A549 (cell line): ENCODE measurements around the gene HMGCS1.

Source experiments
- CTCF ChIP-seq: fragments of >200 bp; sonication (Bioruptor Twin); formaldehyde crosslinking; IDR thresholded peaks from 3 replicates; pipeline ENCODE4 v1.5.1; 2016
- KDM1A ChIP-seq: fragments of 200-600 bp; sonication (generic); IDR thresholded peaks from 2 replicates; pipeline ENCODE4 v1.6.1; 2016; ENCODE audit warnings: low read depth, mild to moderate bottlenecking
- POLR2A ChIP-seq: IDR thresholded peaks from 2 replicates; pipeline ENCODE4 v1.6.1; 2012; ENCODE audit warnings: mild to moderate bottlenecking, low read length
- RFX5 ChIP-seq: fragments of 450-650 bp; IDR thresholded peaks from 2 replicates; pipeline ENCODE4 v1.7.1; 2014; ENCODE audit warnings: antibody characterized with exemption, mild to moderate bottlenecking, moderate library complexity
- RNF2 ChIP-seq: fragments of 200-600 bp; sonication (generic); IDR thresholded peaks from 2 replicates; pipeline ENCODE4 v1.6.1; 2016; ENCODE audit warnings: low read depth, mild to moderate bottlenecking, antibody characterized with exemption, moderate library complexity, borderline replicate concordance
- TF ChIP-seq, protein P1 (sequence below): fragments of 150-350 bp; IDR thresholded peaks from 2 replicates; pipeline ENCODE4 v1.6.1; 2014; ENCODE audit warnings: low read depth, mild to moderate bottlenecking, low read length

- TF ChIP-seq CTCF, result no peak
- TF ChIP-seq POLR2A, result no peak
- no peak for TF ChIP-seq RFX5
- TF ChIP-seq RNF2, result no peak
- TF ChIP-seq KDM1A, result no peak
- TF ChIP-seq, protein P1, sequence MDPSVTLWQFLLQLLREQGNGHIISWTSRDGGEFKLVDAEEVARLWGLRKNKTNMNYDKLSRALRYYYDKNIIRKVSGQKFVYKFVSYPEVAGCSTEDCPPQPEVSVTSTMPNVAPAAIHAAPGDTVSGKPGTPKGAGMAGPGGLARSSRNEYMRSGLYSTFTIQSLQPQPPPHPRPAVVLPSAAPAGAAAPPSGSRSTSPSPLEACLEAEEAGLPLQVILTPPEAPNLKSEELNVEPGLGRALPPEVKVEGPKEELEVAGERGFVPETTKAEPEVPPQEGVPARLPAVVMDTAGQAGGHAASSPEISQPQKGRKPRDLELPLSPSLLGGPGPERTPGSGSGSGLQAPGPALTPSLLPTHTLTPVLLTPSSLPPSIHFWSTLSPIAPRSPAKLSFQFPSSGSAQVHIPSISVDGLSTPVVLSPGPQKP, result no peak
Measured at GRCh38 chr5:43274435-43275114, 38.6 kb downstream of the HMGCS1 start.
